Activated T-cell treated with anti-CD3 and anti-CD28 coated beads for 1 hour (primary cell): Measurements from ENCODE around the gene MANF.
A peak's percentile ranks its signal among the peaks of the same experiment; 100 is the strongest.
"Not testable (repeated sequence)": the region's sequence is repeated elsewhere in the genome, so short reads cannot be mapped to it uniquely, and the experiment has no call there.

Experiments
- DNase-seq: peaks from one replicate; pipeline ENCODE4 v3.0.0-alpha.2; 2020; ENCODE audit warnings: low read depth

The MANF gene

GRCh38 chr3:51384726-51385473 lies at the start of gene MANF:
MANF (plus strand) TSS chr3:51385291; CDS start chr3:51385343, 52 bp downstream.
- peak; percentile 91 for DNase-seq

GRCh38 chr3:51336261-51336660 lies 48.8 kb upstream of the MANF start:
- no peak for DNase-seq

GRCh38 chr3:51337666-51338065 lies 47.4 kb upstream of the MANF start:
- DNase-seq = no peak

DNA sequence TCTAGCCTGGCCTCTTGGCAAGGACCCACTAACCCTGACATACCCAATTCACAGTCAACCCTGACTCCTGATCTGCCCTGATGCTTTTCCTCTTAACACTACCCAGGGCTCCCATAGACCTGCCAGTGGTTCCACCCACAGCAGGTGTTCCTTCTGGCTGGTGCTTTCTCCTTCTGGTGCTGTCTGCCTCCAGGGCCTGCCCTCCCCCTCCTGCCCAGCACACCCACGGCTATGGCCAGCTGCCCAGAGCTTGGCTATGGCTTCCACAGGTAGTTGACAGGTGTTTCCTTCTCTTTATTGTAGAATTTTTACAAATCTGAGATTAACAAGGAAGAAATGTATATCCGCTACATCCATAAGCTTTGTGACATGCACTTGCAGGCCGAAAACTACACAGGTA lies 46.5 kb upstream of the MANF start:
- no peak for DNase-seq

DNA sequence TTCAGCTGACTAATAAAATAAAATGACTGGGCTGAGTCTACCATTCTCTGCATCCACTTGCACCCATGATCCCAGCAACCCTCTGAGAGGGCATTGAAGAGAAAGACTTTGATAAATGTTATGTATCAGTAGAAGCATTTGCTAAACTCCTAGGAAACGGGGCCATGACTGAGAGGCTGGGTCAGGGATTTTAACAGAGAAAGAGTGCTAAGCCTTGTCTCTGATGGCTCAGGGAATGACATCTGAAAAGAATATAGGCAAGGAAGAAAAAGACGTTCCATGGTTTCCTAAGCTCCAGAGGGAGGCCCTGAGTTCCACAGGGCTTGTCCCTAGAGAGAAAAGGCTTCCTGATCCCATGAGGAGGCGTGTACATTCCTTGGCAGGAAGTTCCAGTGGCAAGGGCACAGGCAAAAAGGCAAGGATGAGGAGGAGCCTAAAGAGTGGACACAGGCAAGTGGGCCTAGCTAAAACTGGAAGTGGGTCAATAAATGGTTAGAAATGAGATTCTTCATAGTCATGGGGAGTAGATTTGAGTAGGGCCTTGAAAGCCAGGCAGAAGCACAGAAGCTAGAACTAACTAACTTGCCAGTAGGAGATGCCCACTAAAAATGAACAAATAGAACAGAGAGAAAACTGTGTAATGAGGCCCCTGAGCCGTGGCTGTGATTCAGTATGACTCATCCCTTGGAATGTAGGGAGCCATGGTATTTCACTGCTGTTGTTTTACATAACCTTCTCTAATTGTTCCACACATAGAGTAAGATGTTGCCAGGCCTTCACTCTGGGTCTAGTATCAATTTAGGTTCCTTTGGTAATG lies 44.9 kb upstream of the MANF start:
- no peak for DNase-seq

DNA sequence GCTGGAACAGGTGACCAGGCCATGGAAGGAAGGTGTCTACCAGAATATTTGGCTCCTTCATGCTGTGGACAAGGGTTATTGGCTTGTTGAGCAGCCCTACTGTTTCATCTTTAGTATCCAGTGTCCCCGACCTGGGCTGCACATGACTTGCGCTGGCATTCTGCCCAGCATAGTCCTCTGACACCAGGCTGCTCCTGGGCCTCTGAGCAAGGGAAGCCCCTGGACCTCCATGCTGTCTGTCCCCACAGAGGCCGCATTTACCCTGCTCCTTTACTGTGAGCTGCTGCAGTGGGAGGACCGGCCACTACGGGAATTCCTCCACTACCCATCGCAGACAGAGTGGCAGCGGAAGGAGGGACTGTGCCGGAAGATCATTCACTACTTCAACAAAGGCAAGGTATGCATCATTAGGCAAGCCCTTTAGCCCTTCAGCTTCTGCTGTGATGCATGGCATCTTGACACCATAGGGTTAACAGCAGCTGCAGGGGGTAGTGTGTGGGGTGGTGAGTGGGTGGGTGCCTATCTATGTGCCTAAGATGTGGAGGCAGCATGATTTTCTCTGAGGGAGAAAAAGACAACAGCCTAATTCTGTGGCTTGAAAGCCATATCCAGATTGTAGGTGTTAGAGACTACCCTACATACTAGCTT lies 44.0 kb upstream of the MANF start:
- no peak for DNase-seq

- no peak for DNase-seq
These were observed 41.0 kb upstream of the MANF start for GRCh38 chr3:51343918-51344687.

DNA sequence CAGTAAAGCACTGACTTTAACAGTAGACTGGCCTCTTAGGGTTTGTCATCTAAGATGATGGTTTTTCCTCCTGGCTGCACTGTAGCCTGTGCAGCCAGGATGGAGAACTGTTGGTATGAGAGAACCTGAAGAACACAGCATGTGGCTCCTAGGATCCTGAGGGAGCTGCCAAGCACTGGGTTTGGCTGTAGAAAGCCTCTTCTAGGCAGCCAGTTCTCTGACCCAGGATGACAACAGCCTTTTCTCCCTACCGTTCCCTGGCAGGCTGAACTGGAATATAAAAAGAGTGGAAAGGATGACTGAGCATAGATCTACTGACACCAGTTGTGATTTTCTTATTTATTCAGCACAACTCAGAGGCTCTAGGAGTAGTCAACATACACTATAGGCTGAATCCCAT lies 34.3 kb upstream of the MANF start:
- DNase-seq = no peak

DNA sequence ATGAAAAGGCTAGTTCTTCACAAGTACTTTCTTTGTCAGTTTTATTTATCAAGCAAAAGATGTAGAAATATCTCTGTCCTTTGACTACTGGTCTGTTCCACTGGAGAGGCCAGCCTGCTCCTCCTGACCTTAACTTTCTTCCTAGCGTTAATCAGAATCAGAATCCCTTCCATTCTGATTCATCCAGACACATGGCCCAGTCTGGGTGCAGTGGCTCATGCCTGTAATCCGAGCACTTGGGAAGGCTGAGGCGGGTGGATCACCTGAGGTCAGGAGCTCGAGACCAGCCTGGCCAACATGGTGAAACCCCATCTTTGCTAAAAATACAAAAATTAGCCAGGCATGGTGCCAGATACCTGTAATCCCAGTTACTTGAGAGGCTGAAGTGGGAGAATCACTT lies 32.0 kb upstream of the MANF start:
- no peak for DNase-seq

GRCh38 chr3:51353691-51354090 lies 31.4 kb upstream of the MANF start:
- no peak for DNase-seq

GRCh38 chr3:51354172-51354571 lies 30.9 kb upstream of the MANF start:
- no peak for DNase-seq

DNA sequence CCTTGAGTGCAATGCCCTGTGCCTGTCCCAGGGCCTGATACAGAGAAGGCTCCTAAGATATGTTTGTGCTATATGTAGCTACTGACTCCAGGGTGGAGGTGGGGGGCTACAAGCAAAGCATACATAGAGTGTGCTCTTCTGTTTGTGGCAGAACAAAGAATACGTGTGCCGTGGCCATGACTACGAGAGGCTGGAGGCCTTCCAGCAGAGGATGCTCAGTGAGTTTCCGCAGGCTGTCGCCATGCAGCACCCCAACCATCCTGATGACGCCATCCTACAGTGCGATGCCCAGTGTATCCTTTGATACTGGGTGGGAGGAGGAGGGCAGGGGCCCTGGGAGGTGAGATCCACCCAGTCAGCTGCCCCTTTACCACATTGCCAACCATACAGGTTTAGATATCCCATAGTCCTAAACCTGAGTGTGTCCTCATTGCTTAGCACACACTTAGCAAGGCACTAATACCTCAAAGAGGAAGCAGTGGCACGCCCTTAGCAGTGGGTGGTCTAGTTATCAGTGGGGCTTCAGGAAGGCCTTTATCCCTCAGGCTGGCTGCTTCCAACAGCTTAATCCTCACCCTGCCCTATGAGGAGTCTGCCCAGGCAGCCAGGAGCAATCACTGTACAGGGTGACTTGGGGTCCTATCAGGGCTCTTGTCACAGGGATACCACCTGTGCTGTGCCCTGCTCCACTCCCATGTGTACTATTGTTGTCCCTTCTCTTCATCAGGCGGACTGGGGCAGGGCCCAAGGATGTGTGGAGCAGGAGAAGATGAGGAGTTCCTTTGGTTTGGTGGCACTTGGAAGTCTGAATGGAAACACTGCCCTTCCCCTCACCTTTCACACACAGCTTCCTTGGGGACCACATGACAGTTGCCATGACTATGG lies 30.1 kb upstream of the MANF start:
- no peak for DNase-seq

- DNase-seq = no peak
These were observed 29.1 kb upstream of the MANF start for GRCh38 chr3:51355891-51356578.

DNA sequence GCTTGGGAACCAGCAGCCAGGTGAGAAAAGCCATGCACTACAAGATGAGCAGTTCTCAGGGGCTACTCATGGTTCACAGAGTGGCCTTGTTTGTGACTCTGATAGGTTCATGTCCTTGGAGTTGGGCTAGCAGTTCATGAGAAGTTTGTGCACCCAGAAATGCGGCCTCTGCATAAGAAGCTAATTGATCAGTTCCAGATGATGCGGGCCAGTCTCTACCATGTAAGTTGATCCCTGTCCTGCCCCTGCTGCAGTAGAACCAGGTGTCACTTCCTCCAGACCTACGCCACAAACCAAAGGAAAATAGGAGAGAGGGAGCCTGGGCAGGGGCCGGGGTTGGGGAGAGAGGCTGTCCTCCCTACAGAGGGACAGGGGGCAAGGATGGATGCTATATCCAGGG lies 27.2 kb upstream of the MANF start:
- DNase-seq = no peak

- no peak for DNase-seq
These were observed 26.1 kb upstream of the MANF start for GRCh38 chr3:51358981-51359380.

GRCh38 chr3:51360806-51361205 lies 24.3 kb upstream of the MANF start:
- DNase-seq = no peak

DNA sequence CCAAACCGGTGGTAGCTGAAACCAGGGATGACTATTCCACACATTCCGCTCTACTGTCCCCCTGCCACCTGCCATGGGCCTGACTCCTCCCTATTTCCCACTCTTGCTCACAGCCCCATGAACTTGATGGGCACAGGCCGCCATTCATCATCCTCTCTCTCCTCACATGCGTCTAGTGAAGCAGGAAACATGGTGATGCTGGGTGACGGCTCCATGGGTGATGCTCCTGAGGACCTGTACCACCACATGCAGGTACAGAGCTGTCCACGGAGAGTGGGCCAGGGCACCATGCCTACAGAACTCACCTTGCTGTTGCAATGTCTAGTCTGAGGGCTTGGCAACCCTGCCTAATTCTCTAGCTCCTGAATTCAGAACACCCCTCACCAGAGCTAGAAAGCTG lies 23.3 kb upstream of the MANF start:
- no peak for DNase-seq

DNA sequence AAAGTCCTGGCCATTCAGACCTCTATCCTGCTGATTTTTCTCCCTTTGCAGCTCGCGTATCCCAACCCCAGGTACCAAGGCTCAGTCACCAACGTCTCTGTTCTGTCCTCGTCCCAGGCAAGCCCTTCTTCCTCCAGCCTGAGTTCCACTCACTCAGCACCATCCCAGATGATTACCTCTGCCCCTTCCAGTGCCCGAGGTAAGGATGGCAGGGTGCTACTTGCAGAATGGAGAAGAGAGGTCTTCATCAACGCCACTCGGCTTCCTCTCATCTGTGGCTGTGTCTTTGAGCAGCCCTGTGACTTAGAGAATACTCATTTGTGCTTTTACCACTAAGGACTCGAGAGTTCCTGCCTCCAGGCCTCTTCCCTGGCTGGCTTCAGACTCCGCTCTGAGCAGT lies 22.6 kb upstream of the MANF start:
- DNase-seq = no peak

GRCh38 chr3:51368276-51368675 lies 16.8 kb upstream of the MANF start:
- not testable (repeated sequence) for DNase-seq

DNA sequence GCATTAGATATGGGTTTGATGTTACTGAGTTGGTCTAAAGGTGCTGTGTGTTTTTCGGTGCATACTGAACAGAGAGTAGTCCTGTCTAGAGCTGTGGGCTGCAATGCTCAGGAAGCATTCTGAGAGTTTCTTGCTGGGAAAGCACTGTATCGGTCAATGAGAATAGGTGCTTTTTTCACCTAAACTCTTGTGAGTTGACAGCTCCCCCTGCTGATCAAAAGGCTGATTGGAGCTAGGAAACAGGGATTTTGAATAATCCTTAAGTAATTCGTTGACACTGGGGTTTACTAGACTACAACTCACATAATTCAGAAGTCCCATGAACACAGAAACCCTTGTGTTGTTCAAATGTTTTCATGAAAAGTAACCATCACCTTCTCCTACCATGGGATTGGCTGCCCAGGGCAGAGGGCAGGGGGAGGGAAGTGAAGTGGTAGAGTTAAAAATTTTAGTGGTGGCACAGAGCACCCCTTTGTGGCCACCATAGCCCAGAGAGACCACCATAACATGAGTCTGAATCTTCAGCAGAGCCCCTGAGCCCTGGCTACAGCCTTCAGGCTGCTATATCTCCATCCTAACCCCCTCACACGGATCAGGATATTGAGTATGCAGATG lies 13.0 kb upstream of the MANF start:
- no peak for DNase-seq
